K562 (cell line): Measurements from ENCODE around the gene MAP3K7CL. TPM values are rescaled to one million over a fixed set of nuclear protein-coding genes. Genes with fewer than 3 reads are reported as not detected.

Experiments used
- ATAC-seq: fragments of 200-7000 bp; cut with Tn5 transposase; 3 replicates; pipeline ENCODE4 v1.9.1; 2020; ENCODE audit warnings: moderate library complexity
- BruUV-seq: library from RNA; stranded (reverse); fragments of 400-500 nt; replicated peaks from 2 replicates; lab custom pipeline; 2021; lab: Mats Ljungman, UMichigan
- CTCF ChIA-PET: fragments of 300-600 bp; formaldehyde crosslinking; extraction: SDS; loops from one replicate; lab custom pipeline; 2021; ENCODE audit warnings: low intra/inter-chr PET ratio; lab: Yijun Ruan, JAX
- POLR2A ChIA-PET: fragments of 300-600, 350-650 bp; sonication (Branson Sonifier 250); formaldehyde crosslinking; extraction: SDS; loops from one replicate; lab custom pipeline; 2021; ENCODE audit warnings: antibody characterized with exemption, inconsistent platforms; lab: Yijun Ruan, JAX
- DNase-seq, 4 experiments: peaks; one replicate each; pipeline versions ENCODE4 v3.0.0 to v3.0.0-alpha.2; 2011 to 2018; ENCODE audit warnings: low spot score in 3 of 4, mixed read lengths in 3 of 4; ENCODE audit errors: extremely low read depth in 1 of 4
- FAIRE-seq: peaks from 2 replicates; lab custom pipeline; 2011; peaks lifted over from hg19 to GRCh38; lab: Jason Lieb, UNC
- H2AFZ ChIP-seq: 2 replicates; pipeline ENCODE4 v1.6.0; 2011; ENCODE audit warnings: low read depth, low read length, control low read depth, inconsistent platforms
- H3K27ac ChIP-seq: fragments of 200-600 bp; 3 replicates; pipeline ENCODE4 v1.8.0; 2011; ENCODE audit warnings: low read depth, mild to moderate bottlenecking, control low read depth, inconsistent platforms, low read length, moderate library complexity, mixed read lengths; ENCODE audit errors: extremely low read depth
- H3K27me3 ChIP-seq, 2 experiments: fragments of 300-600 bp in 1 of 2; 2 replicates in 1 of 2; 3 replicates in 1 of 2; pipeline versions ENCODE4 v1.6.0 to v1.8.0; 2011; ENCODE audit warnings: inconsistent platforms in 2 of 2, low read length in 2 of 2, mild to moderate bottlenecking in 1 of 2, mixed read lengths in 1 of 2, moderate library complexity in 1 of 2; ENCODE audit not compliant: control insufficient read depth in 2 of 2, insufficient read depth in 2 of 2
- H3K36me3 ChIP-seq: fragments of 300-600 bp; 3 replicates; pipeline ENCODE4 v1.8.0; 2011; ENCODE audit warnings: mild to moderate bottlenecking, low read length, inconsistent platforms; ENCODE audit not compliant: control insufficient read depth, insufficient read depth
- H3K4me1 ChIP-seq, 2 experiments: fragments of 200-600 bp in 1 of 2; replicated peaks in 1 of 2; 2 replicates in 1 of 2; 3 replicates in 1 of 2; pipeline versions ENCODE4 v1.5.1 to v1.8.0; 2011; ENCODE audit warnings: inconsistent platforms in 2 of 2, low read length in 2 of 2, mild to moderate bottlenecking in 1 of 2, mixed read lengths in 1 of 2, moderate library complexity in 1 of 2; ENCODE audit not compliant: control insufficient read depth in 2 of 2, insufficient read depth in 2 of 2
- H3K4me2 ChIP-seq: 2 replicates; pipeline ENCODE4 v1.6.1; 2011; ENCODE audit warnings: low read length, control low read depth, inconsistent platforms, mixed read lengths; ENCODE audit not compliant: insufficient read depth
- H3K4me3 ChIP-seq: fragments of 200-600 bp; sonication (generic), shearing (Covaris generic); 2 replicates; pipeline ENCODE4 v1.5.1; 2016; ENCODE audit warnings: control low read depth, inconsistent platforms
- H3K79me2 ChIP-seq: fragments of 200-600 bp; 3 replicates; pipeline ENCODE4 v1.8.0; 2011; ENCODE audit warnings: low read length, inconsistent platforms; ENCODE audit not compliant: control insufficient read depth, insufficient read depth
- H3K9ac ChIP-seq, 2 experiments: 2 replicates each; pipeline versions ENCODE4 v1.6.0 to v1.6.1; 2011; ENCODE audit warnings: low read depth in 2 of 2, low read length in 2 of 2, control low read depth in 1 of 2, inconsistent platforms in 1 of 2, mild to moderate bottlenecking in 1 of 2, mixed read lengths in 1 of 2; ENCODE audit not compliant: insufficient read depth in 1 of 2
- H3K9me1 ChIP-seq: one replicate; pipeline ENCODE4 v1.6.0; 2011; ENCODE audit warnings: inconsistent platforms, mild to moderate bottlenecking, low read length, moderate library complexity; ENCODE audit not compliant: control insufficient read depth, insufficient read depth
- H3K9me3 ChIP-seq: replicated peaks from 2 replicates; pipeline ENCODE4 v1.5.1; 2011; ENCODE audit warnings: low read depth, low read length, inconsistent platforms; ENCODE audit not compliant: control insufficient read depth, insufficient read depth
- H4K20me1 ChIP-seq: replicated peaks from 2 replicates; pipeline ENCODE4 v1.6.1; 2011; ENCODE audit warnings: low read length, inconsistent platforms, mixed read lengths; ENCODE audit not compliant: control insufficient read depth, insufficient read depth
- CBX3 ChIP-seq, 2 experiments: IDR thresholded peaks; 1 replicate in 1 of 2; 2 replicates in 1 of 2; pipeline ENCODE4 v1.6.1; 2012; ENCODE audit warnings: inconsistent platforms in 2 of 2, low read length in 2 of 2, borderline replicate concordance in 1 of 2, control low read depth in 1 of 2
- KHSRP ChIP-seq: fragments of 450-650 bp; IDR thresholded peaks from 2 replicates; pipeline ENCODE4 v1.6.1; 2017
- KLF13 ChIP-seq: fragments of 450-650 bp; IDR thresholded peaks from 2 replicates; pipeline ENCODE4 v1.6.1; 2016; ENCODE audit warnings: missing genetic modification characterization, low read depth, mild to moderate bottlenecking, missing compliant biosample characterization, moderate library complexity, borderline replicate concordance
- STAT5B ChIP-seq: fragments of 250-450 bp; sonication (Bioruptor Pico); IDR thresholded peaks from 2 replicates; pipeline ENCODE4 v1.8.0; 2021; ENCODE audit warnings: mild to moderate bottlenecking, inconsistent platforms
- TBP ChIP-seq: optimal IDR thresholded peaks from 2 replicates; pipeline ENCODE3; 2011; ENCODE audit warnings: low read depth, low read length, improper control_type of control experiment
- TRIM25 ChIP-seq: fragments of 450-650 bp; IDR thresholded peaks from 2 replicates; pipeline ENCODE4 v1.7.0; 2016; ENCODE audit warnings: borderline replicate concordance
- ZNF184 ChIP-seq: sonication (generic); formaldehyde crosslinking; IDR thresholded peaks from 2 replicates; pipeline ENCODE4 v1.5.0; 2020; ENCODE audit warnings: missing genetic modification reagents
- ZNF3 ChIP-seq: fragments of 250-450 bp; sonication (Bioruptor Pico); IDR thresholded peaks from 2 replicates; pipeline ENCODE4 v1.5.0; 2021; ENCODE audit warnings: mild to moderate bottlenecking, moderate library complexity
- ZNF384 ChIP-seq: IDR thresholded peaks from 2 replicates; pipeline ENCODE4 v1.6.1; 2012; ENCODE audit warnings: low read depth, low read length, improper control_type of control experiment
- ZNF408 ChIP-seq: fragments of 250-450 bp; sonication (Bioruptor Pico); IDR thresholded peaks from 2 replicates; pipeline ENCODE4 v1.4.0; 2020; ENCODE audit warnings: low read depth, mild to moderate bottlenecking, moderate library complexity
- ZNF639 ChIP-seq, 2 experiments: fragments of 200-800 bp in 1 of 2; sonication (Bioruptor generic) in 1 of 2; sonication (generic) in 1 of 2; formaldehyde crosslinking in 1 of 2; IDR thresholded peaks in 1 of 2; conservative IDR thresholded peaks in 1 of 2; 2 replicates each; pipeline versions ENCODE4 v1.5.0 to v1.6.1; 2016 to 2020; ENCODE audit warnings: missing compliant biosample characterization in 1 of 2, missing genetic modification characterization in 1 of 2, missing genetic modification reagents in 1 of 2
- WGBS: fragments of 100-300 bp; shearing (Covaris generic); methylation state at CpG from one replicate; pipeline ENCODE4 v1.1.6; 2016; ENCODE audit warnings: low coverage, mixed read lengths; ENCODE audit not compliant: insufficient coverage; ENCODE audit errors: missing lambda C conversion rate; 5-methylcytosine and 5-hydroxymethylcytosine counted together
- in situ Hi-C: fragments of 300-500 bp; cut with MboI; formaldehyde crosslinking; loops from 4 replicates; pipeline ENCODE4 v1.15.0; 2018; ENCODE audit warnings: inconsistent platforms, mixed read lengths
- intact Hi-C: fragments of 100-400 bp; cut with micrococcal nuclease; formaldehyde crosslinking; loops from 2 replicates; pipeline ENCODE4 v1.14.2; 2022
- polyA plus RNA-seq, 8 experiments: library from polyadenylated mRNA; depleted of rRNA in 4 of 8; stranded (reverse) in 5 of 8; unstranded in 3 of 8; fragments of >200 nt; fragmentation: Nextera tagmentation in 2 of 8; fragmentation: Illumina TruSeq in 1 of 8; extraction: Ambion mirVana in 2 of 8; extraction: Trizol in 1 of 8; gene quantifications; 2 replicates each; pipeline versions ENCODE4 v1.2.1 to v1.2.3, GENCODE V29; 2011 to 2014; ENCODE audit warnings: inconsistent platforms in 1 of 8, missing spikeins in 1 of 8
- total RNA-seq, 7 experiments: library from RNA; depleted of rRNA in 6 of 7; stranded (reverse); fragments of >200 nt in 6 of 7; fragmentation: Illumina TruSeq in 2 of 7; extraction: Trizol in 2 of 7; gene quantifications; 2 replicates each; pipeline versions ENCODE4 v1.2.1 to v1.2.3, GENCODE V29; 2011 to 2021; ENCODE audit warnings: low replicate concordance in 1 of 7

The MAP3K7CL gene
- total and polyA plus RNA-seq, 9 of the 15 experiments (the other 6 are each of a cell fraction or from before 2014, with no cell fraction given): 0.13 to 0.15 (median 0.14) TPM; not detected in 6

GRCh38 chr21:29117372-29117955, 13.0 kb upstream of the MAP3K7CL start:
- H3K9me1 ChIP-seq: no peaks in the 10 kb centered on the region
- FAIRE-seq (no peak), DNase-seq (no peak), ATAC-seq (no peak)
- no peak for TF ChIP-seq ZNF408 (CRISPR knock-in tag)
- no peak for TF ChIP-seq CBX3 (IDR thresholded peaks at IDR 0.05; ENCODE audit: borderline replicate concordance in 1 of 2, low read length in 2 of 2)
- no peak for TF ChIP-seq TBP
- TF ChIP-seq ZNF639 (CRISPR knock-in tag; conservative IDR thresholded peaks at IDR 0.05 in 1 of 2, IDR thresholded peaks at IDR 0.05 in 1 of 2): no peak
- no peak for TF ChIP-seq ZNF184 (CRISPR knock-in tag)
- TF ChIP-seq KLF13 (tag): no peak
- TF ChIP-seq ZNF384: no peak
- TF ChIP-seq TRIM25: no peak
- no peak for TF ChIP-seq ZNF3 (CRISPR knock-in tag)
- TF ChIP-seq KHSRP: no peak
- no peak for TF ChIP-seq STAT5B (CRISPR knock-in tag)
- H2AFZ ChIP-seq: no peak overlapping the region
- no peaks in the 10 kb centered on the region for H3K4me1 ChIP-seq
- POLR2A ChIA-PET: no interaction called here
- H3K9me3 ChIP-seq: no peaks in the 10 kb centered on the region
- in situ Hi-C loops (loop anchor here (25.0 kb wide), 1 partner anchor 1970 kb away; no protein-coding TSS in a partner anchor), intact Hi-C loops (no loop called here)
- no TSS peak for BruUV-seq
- no peaks in the 10 kb centered on the region for H4K20me1 ChIP-seq
- H3K4me2 ChIP-seq: no peak overlapping the region
- H3K9ac ChIP-seq: no peak overlapping the region
- peaks cover 10 to 20% of the 10 kb centered on the region in 2 experiments for H3K27me3 ChIP-seq
- no peaks in the 10 kb centered on the region for H3K79me2 ChIP-seq
- no peaks in the 10 kb centered on the region for H3K36me3 ChIP-seq
- 2% methylated on average over 3 of the region's 3 CpGs for WGBS
- CTCF ChIA-PET: no interaction called here
- H3K27ac ChIP-seq: no peak overlapping the region
- no peak overlapping the region for H3K4me3 ChIP-seq
